NB4 (cell line): Measurements from ENCODE around the gene MCM7.

ENCODE experiments used
- DNase-seq: peaks from one replicate; pipeline ENCODE4 v3.0.0; 2010; ENCODE audit warnings: low read depth
- H3K4me3 ChIP-seq: one replicate; pipeline ENCODE4 v1.5.1; 2011; ENCODE audit warnings: mild to moderate bottlenecking, low read depth, low read length, moderate library complexity
- CTCF ChIP-seq: IDR thresholded peaks from one replicate; pipeline ENCODE4 v1.5.1; 2012; ENCODE audit warnings: low read depth, low read length
- MAX ChIP-seq: IDR thresholded peaks from 2 replicates; pipeline ENCODE4 v1.6.1; 2011; ENCODE audit warnings: low read depth, low read length
- MYC ChIP-seq: IDR thresholded peaks from 2 replicates; pipeline ENCODE4 v1.6.1; 2011; ENCODE audit warnings: low read depth, low read length
- POLR2A ChIP-seq: IDR thresholded peaks from 2 replicates; pipeline ENCODE4 v1.6.1; 2011; ENCODE audit warnings: mild to moderate bottlenecking; ENCODE audit not compliant: insufficient read length; ENCODE audit errors: extremely low read depth

Gene MCM7

GRCh38 chr7:100069991-100070390 lies 31.2 kb downstream of the MCM7 start:
- no peak overlapping the region for H3K4me3 ChIP-seq
- no peak for DNase-seq
- TF ChIP-seq MYC (no peak), CTCF (no peak), POLR2A (no peak), MAX (no peak)

GRCh38 chr7:100066953-100067352 lies 34.2 kb downstream of the MCM7 start:
- TF ChIP-seq MAX (no peak), CTCF (no peak), POLR2A (no peak)
- H3K4me3 ChIP-seq = no peak overlapping the region
- DNase-seq = no peak

GRCh38 chr7:100065452-100066186 lies 35.6 kb downstream of the MCM7 start:
- peak; percentile 78 for DNase-seq
- no peak overlapping the region for H3K4me3 ChIP-seq
- TF ChIP-seq MAX (no peak), MYC (no peak), POLR2A (no peak), CTCF (no peak)

- DNase-seq = no peak
- no peak for TF ChIP-seq CTCF
- no peak for TF ChIP-seq POLR2A
- no peak for TF ChIP-seq MAX
- TF ChIP-seq MYC = no peak
- H3K4me3 ChIP-seq = no peak overlapping the region
Measured at GRCh38 chr7:100064162-100064561, 37.0 kb downstream of the MCM7 start.

GRCh38 chr7:100063376-100063775 lies 37.8 kb downstream of the MCM7 start:
- TF ChIP-seq MAX (no peak), MYC (no peak), POLR2A (no peak), CTCF (no peak)
- DNase-seq = no peak
- no peak overlapping the region for H3K4me3 ChIP-seq
